GM13976 (cell line): ENCODE data around the gene TLCD3B.
"Not testable (repeated sequence)": the region's sequence is repeated elsewhere in the genome, so short reads cannot be mapped to it uniquely, and the experiment has no call there.

ENCODE experiments used
- DNase-seq: peaks from one replicate; pipeline ENCODE4 v3.0.0; 2012; ENCODE audit warnings: low spot score
- CTCF ChIP-seq: IDR thresholded peaks from 2 replicates; pipeline ENCODE4 v1.5.1; 2012; ENCODE audit warnings: borderline replicate concordance, mild to moderate bottlenecking; ENCODE audit not compliant: insufficient read depth; ENCODE audit errors: extremely low read depth, missing control alignments, control extremely low read depth
- in situ Hi-C: fragments of 300-500 bp; cut with MboI; formaldehyde crosslinking; loops from one replicate; pipeline ENCODE4 v1.12.0; 2022; ENCODE audit warnings: low sequenced_read_pairs, mixed read lengths, inconsistent platforms; ENCODE audit not compliant: unreplicated experiment

The TLCD3B gene

GRCh38 chr16:30051518-30051917 is 20.4 kb upstream of the TLCD3B start:
- no peak for TF ChIP-seq CTCF
- in situ Hi-C loops = no loop called here
- no peak for DNase-seq

DNA sequence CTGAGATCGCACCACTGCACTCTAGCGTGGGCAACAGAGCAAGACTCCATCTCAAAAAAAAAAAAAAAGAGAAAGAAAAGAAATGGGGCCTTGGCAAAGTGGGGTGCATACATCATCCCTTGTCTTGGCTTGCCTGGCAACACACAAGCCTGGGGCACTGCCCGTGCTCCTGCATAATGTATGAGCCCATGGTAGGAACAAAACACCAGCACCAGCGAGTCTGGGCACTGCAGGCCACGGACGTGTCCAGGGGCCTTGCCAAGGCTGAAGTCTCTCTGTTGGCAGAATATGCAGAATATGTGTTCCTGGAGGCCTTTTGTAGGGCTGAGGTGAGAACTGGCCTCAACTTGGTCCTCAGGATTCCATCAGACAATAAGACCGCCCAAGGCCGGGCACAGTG is 18.8 kb upstream of the TLCD3B start:
- in situ Hi-C loops = no loop called here
- TF ChIP-seq CTCF = no peak
- no peak for DNase-seq

DNA sequence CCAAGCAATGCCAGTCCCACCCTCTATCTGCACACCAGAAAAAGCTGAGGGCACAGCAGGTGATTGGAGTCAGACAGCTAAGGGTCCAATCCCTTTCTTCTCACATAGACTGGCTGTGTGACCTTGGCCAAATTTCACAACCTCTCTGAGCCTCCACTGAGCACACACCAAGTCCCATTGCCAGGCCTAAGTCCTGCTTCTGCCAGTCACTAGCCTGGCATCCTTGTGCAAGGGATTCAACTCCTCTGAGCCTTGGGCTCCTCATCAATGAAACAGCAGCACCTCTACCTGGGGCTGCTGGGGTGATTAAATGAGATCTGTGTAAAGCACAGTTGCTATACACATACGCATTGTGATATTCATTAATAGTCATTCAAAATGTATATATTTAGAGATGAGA is 15.5 kb upstream of the TLCD3B start:
- no peak for DNase-seq
- in situ Hi-C loops = no loop called here
- no peak for TF ChIP-seq CTCF

DNA sequence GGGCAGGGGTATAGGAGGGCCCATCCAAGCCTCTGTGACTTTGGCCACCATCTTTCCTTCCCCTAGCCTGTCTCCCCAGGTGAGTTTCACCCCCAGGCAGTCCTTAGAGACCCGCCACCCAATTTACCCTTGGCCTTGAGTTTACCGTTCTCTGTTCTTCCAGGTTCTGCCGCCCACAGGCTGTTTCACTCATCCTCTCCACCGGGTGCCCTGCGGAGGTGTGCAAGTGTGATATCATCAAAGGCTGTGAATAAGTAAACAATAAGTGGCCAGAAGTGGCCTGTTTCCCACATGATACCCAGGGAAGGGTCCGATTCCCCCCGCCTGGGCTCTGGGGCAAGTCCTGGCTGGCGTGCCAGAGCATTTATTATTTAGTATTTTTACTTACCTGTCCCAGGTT is 15.1 kb upstream of the TLCD3B start:
- in situ Hi-C loops = no loop called here
- TF ChIP-seq CTCF = no peak
- DNase-seq = no peak

DNA sequence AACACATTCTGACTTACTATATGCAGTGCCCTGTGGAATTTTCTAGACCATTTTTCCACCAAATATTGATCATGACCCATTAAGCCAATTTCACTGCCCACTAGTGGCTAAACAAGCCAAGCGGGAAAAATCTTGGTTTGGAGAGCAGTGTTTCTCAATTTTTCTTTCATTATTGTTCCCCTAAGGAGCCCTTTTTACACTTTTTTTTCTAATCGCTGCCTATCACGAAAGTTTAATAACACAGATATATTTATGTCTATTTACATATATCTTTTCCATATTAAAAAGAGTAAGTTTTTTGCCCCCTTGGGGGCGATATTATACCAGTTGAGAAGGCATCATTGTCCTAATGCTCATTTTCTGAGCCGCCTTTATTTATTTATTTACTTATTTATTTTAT is 10.8 kb upstream of the TLCD3B start:
- in situ Hi-C loops = no loop called here
- DNase-seq = no peak
- no peak for TF ChIP-seq CTCF

GRCh38 chr16:30040690-30041089 is 9.6 kb upstream of the TLCD3B start:
- in situ Hi-C loops = not testable (repeated sequence)

DNA sequence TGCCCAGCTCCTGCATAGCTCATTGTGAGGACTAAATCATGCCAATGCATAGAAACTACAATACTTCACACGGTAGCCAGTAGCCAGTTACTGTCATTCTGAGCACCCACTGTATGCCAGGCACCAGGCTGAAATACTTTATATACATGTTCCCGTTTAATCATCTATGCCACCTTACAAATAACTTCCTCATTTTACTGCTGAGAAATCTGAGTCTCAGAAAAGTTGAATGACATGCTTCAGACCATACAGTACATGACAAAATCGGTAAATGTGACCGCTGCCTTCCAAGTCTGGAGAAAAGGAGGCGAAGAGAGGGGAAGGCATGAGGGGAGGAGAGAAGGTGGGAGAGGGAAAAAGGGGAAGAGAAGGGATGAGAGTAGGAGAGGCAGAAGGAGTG is 9.2 kb upstream of the TLCD3B start:
- no peak for DNase-seq
- no peak for TF ChIP-seq CTCF
- in situ Hi-C loops = no loop called here

More at GRCh38 chr16:30040690-30041089, 9.6 kb upstream of the TLCD3B start:
- not testable (repeated sequence) for DNase-seq
